NCI-H2107 (cell line): Measurements from ENCODE around the gene SIK3.

Experiments
- DNase-seq: peaks from one replicate; lab custom pipeline; 2025; lab: John Stamatoyannopoulos, UW

SIK3 gene

GRCh38 chr11:116929414-116930090, 168.7 kb downstream of the SIK3 start:
- DNase-seq: no peak

- no peak for DNase-seq
These were observed 169.4 kb downstream of the SIK3 start for GRCh38 chr11:116928845-116929244.

GRCh38 chr11:116928102-116928777, 170.0 kb downstream of the SIK3 start:
- no peak for DNase-seq

- no peak for DNase-seq
These were observed 170.9 kb downstream of the SIK3 start for GRCh38 chr11:116927163-116927974.

GRCh38 chr11:116925050-116925449, 173.2 kb downstream of the SIK3 start:
- DNase-seq: no peak

- DNase-seq: no peak
These were observed 179.1 kb downstream of the SIK3 start for GRCh38 chr11:116918925-116919655.

- no peak for DNase-seq
These were observed 180.6 kb downstream of the SIK3 start for GRCh38 chr11:116917632-116918031.

GRCh38 chr11:116916886-116917285, 181.3 kb downstream of the SIK3 start:
- no peak for DNase-seq

- no peak for DNase-seq
These were observed 182.2 kb downstream of the SIK3 start for GRCh38 chr11:116916052-116916451.

GRCh38 chr11:116913000-116913399, 185.2 kb downstream of the SIK3 start:
- DNase-seq: no peak

GRCh38 chr11:116911976-116912734, 186.1 kb downstream of the SIK3 start:
- no peak for DNase-seq

GRCh38 chr11:116910847-116911246, 187.4 kb downstream of the SIK3 start:
- DNase-seq: no peak

- DNase-seq: no peak
These were observed 187.8 kb downstream of the SIK3 start for GRCh38 chr11:116910378-116910777.

- no peak for DNase-seq
These were observed 189.0 kb downstream of the SIK3 start for GRCh38 chr11:116909245-116909644.

GRCh38 chr11:116906479-116906878, 191.7 kb downstream of the SIK3 start:
- no peak for DNase-seq

- DNase-seq: no peak
These were observed 195.1 kb downstream of the SIK3 start for GRCh38 chr11:116903090-116903489.

GRCh38 chr11:116901964-116902688, 196.1 kb downstream of the SIK3 start:
- DNase-seq: no peak

GRCh38 chr11:116901211-116901610, 197.0 kb downstream of the SIK3 start:
- DNase-seq: no peak

GRCh38 chr11:116896211-116896610, 202.0 kb downstream of the SIK3 start:
- no peak for DNase-seq

- no peak for DNase-seq
These were observed 203.0 kb downstream of the SIK3 start for GRCh38 chr11:116895048-116895757.
